GM23248 (cell line): ENCODE measurements around the gene SLC39A2. TPM values are rescaled to one million over a fixed set of nuclear protein-coding genes. Genes with fewer than 3 reads are reported as not detected.
"Not testable (repeated sequence)": the region's sequence is repeated elsewhere in the genome, so short reads cannot be mapped to it uniquely, and the experiment has no call there.

Experiments used
- DNase-seq: peaks from one replicate; pipeline ENCODE4 v3.0.0-alpha.2; 2015
- H2AFZ ChIP-seq: fragments of 200-600 bp; sonication (generic); 2 replicates; pipeline ENCODE4 v1.6.1; 2016; ENCODE audit warnings: antibody characterized with exemption
- H3F3A ChIP-seq: fragments of 200-600 bp; sonication (generic); 2 replicates; pipeline ENCODE4 v1.6.1; 2016; ENCODE audit warnings: mild to moderate bottlenecking, antibody characterized with exemption, mixed run types; ENCODE audit not compliant: insufficient read depth
- H3K27ac ChIP-seq: fragments of 200-600 bp; sonication (generic); 2 replicates; pipeline ENCODE4 v1.5.1; 2016; ENCODE audit warnings: mild to moderate bottlenecking
- H3K27me3 ChIP-seq: fragments of 200-600 bp; sonication (generic); replicated peaks from 2 replicates; pipeline ENCODE4 v1.6.1; 2016; ENCODE audit warnings: mild to moderate bottlenecking; ENCODE audit not compliant: insufficient read depth
- H3K36me3 ChIP-seq: fragments of 200-600 bp; sonication (generic); 2 replicates; pipeline ENCODE4 v1.6.1; 2016; ENCODE audit warnings: low read depth, mild to moderate bottlenecking
- H3K4me1 ChIP-seq: fragments of 200-600 bp; sonication (generic); 2 replicates; pipeline ENCODE4 v1.6.1; 2016; ENCODE audit warnings: mild to moderate bottlenecking; ENCODE audit not compliant: insufficient read depth
- H3K4me2 ChIP-seq: fragments of 200-600 bp; sonication (generic); one replicate; pipeline ENCODE4 v1.6.1; 2016; ENCODE audit warnings: mild to moderate bottlenecking; ENCODE audit not compliant: unreplicated experiment
- H3K4me3 ChIP-seq: fragments of 200-600 bp; sonication (generic); 2 replicates; pipeline ENCODE4 v1.5.1; 2016; ENCODE audit warnings: mild to moderate bottlenecking
- H3K79me2 ChIP-seq: fragments of 200-600 bp; sonication (generic); 2 replicates; pipeline ENCODE4 v1.6.1; 2016; ENCODE audit warnings: mild to moderate bottlenecking; ENCODE audit not compliant: insufficient read depth
- H3K9ac ChIP-seq: fragments of 200-600 bp; sonication (generic); 2 replicates; pipeline ENCODE4 v1.6.1; 2016; ENCODE audit warnings: mild to moderate bottlenecking
- H3K9me2 ChIP-seq: fragments of 200-600 bp; sonication (generic); 2 replicates; pipeline ENCODE4 v1.6.1; 2016; ENCODE audit warnings: mixed run types, mild to moderate bottlenecking, moderate library complexity; ENCODE audit not compliant: insufficient read depth
- H3K9me3 ChIP-seq: fragments of 200-600 bp; sonication (generic); one replicate; pipeline ENCODE4 v1.6.1; 2017; ENCODE audit warnings: low read depth
- H4K20me1 ChIP-seq: fragments of 200-600 bp; sonication (generic); 2 replicates; pipeline ENCODE4 v1.6.0; 2016; ENCODE audit not compliant: insufficient read depth
- EZH2 ChIP-seq: fragments of 200-600 bp; sonication (generic); IDR thresholded peaks from 2 replicates; pipeline ENCODE4 v1.6.1; 2018; ENCODE audit warnings: antibody characterized with exemption, mild to moderate bottlenecking; ENCODE audit not compliant: insufficient read depth, poor library complexity, severe bottlenecking
- EZH2phosphoT487 ChIP-seq: fragments of 200-600 bp; sonication (generic); IDR thresholded peaks from 2 replicates; pipeline ENCODE4 v1.6.1; 2018; ENCODE audit warnings: antibody characterized with exemption, moderate library complexity, mild to moderate bottlenecking, low read depth; ENCODE audit not compliant: insufficient read depth
- WGBS, 2 experiments: methylation state at CpG; one replicate each; pipeline ENCODE4 v1.1.6; 2015 to 2017; ENCODE audit warnings: low lambda C conversion rate in 2 of 2, low coverage in 1 of 2; ENCODE audit errors: missing lambda C conversion rate in 2 of 2; 5-methylcytosine and 5-hydroxymethylcytosine counted together
- in situ Hi-C: fragments of 300-500 bp; cut with MboI; formaldehyde crosslinking; loops from 2 replicates; pipeline ENCODE4 v1.15.0; 2020
- polyA plus RNA-seq: library from polyadenylated mRNA; unstranded; fragments of >200 nt; fragmentation: Nextera tagmentation; extraction: Ambion mirVana; gene quantifications from 2 replicates; pipeline ENCODE4 v1.2.1, GENCODE V29; 2016
- total RNA-seq: library from RNA; depleted of rRNA; stranded (reverse); fragments of >200 nt; shearing (Covaris generic); gene quantifications from 2 replicates; pipeline ENCODE4 v1.2.3, GENCODE V29; 2014

The SLC39A2 gene
- total and polyA plus RNA-seq, 2 experiments from 2014 or later: 0.24 TPM; not detected in 1

GRCh38 chr14:20982646-20983369 lies 16.3 kb upstream of the SLC39A2 start:
- 76 to 81% methylated on average over 2 of the region's 2 CpGs for WGBS, 2 experiments
- no peaks in the 10 kb centered on the region for H3K79me2 ChIP-seq
- in situ Hi-C loops: no loop called here
- no peak overlapping the region for H2AFZ ChIP-seq
- no peaks in the 10 kb centered on the region for H3K9me2 ChIP-seq
- TF ChIP-seq EZH2 (no peak), EZH2phosphoT487 (no peak)
- no peak overlapping the region for H3K4me2 ChIP-seq
- H3F3A ChIP-seq: peaks cover 19% of the 10 kb centered on the region
- no peak overlapping the region for H3K9ac ChIP-seq
- DNase-seq: no peak
- H3K36me3 ChIP-seq: no peaks in the 10 kb centered on the region
- H3K9me3 ChIP-seq: no peaks in the 10 kb centered on the region
- no peak overlapping the region for H3K27ac ChIP-seq
- no peaks in the 10 kb centered on the region for H3K27me3 ChIP-seq
- peaks cover 16% of the 10 kb centered on the region for H3K4me1 ChIP-seq
- H3K4me3 ChIP-seq: no peak overlapping the region
- no peaks in the 10 kb centered on the region for H4K20me1 ChIP-seq

GRCh38 chr14:20985650-20986049 lies 13.4 kb upstream of the SLC39A2 start:
- H3K79me2 ChIP-seq, H3K27me3 ChIP-seq, H3K4me2 ChIP-seq, H3K9me2 ChIP-seq, in situ Hi-C loops, H3K9ac ChIP-seq, H3K4me3 ChIP-seq, H3K27ac ChIP-seq, DNase-seq, H3K36me3 ChIP-seq, H3K9me3 ChIP-seq, H2AFZ ChIP-seq, H4K20me1 ChIP-seq: not testable (repeated sequence)
- peaks cover 22% of the 10 kb centered on the region for H3K4me1 ChIP-seq
- 91 to 95% methylated on average over 4 of the region's 4 CpGs for WGBS, 2 experiments
- H3F3A ChIP-seq: peaks cover 26% of the 10 kb centered on the region

DNA sequence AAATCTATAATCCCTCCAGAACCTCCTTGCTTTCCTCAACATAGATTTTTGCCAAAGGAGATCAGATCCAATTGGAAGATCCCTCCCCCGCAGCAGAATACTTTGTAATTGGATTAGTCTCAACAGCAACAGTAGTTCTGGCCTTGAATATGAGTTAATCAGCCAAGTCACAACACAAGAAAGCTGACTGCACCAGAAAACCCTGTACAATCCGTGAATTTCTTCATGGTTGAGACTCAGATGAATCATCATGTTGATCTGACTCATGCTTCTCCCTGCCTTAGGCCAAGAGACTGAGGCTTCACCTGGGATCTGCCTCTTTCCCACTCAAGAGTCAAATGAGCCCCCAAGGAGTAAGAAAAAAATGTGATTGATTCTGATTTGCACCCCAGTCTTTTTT lies 12.3 kb upstream of the SLC39A2 start:
- H3K9ac ChIP-seq: peak overlapping the region; percentile 17; the same call in 1 of the 2 replicates
- H4K20me1 ChIP-seq: no peaks in the 10 kb centered on the region
- peak overlapping the region; percentile 55 for H3K27ac ChIP-seq
- in situ Hi-C loops: no loop called here
- H3K4me1 ChIP-seq: peaks cover 33% of the 10 kb centered on the region
- H3K9me3 ChIP-seq: no peaks in the 10 kb centered on the region
- H3F3A ChIP-seq: peaks cover 26% of the 10 kb centered on the region
- 0% methylated on average over 2 of the region's 2 CpGs for WGBS, 2 experiments
- no peaks in the 10 kb centered on the region for H3K9me2 ChIP-seq
- DNase-seq: peak; percentile 96
- peaks cover under 1% of the 10 kb centered on the region; the same call in 1 of the 2 replicates for H3K36me3 ChIP-seq
- TF ChIP-seq EZH2 (no peak), EZH2phosphoT487 (no peak)
- peak overlapping the region; percentile 29 for H3K4me2 ChIP-seq
- H2AFZ ChIP-seq: peak overlapping the region; percentile 17
- H3K79me2 ChIP-seq: peaks cover 15% of the 10 kb centered on the region
- no peaks in the 10 kb centered on the region for H3K27me3 ChIP-seq
- 0 out of 2 replicates have a peak overlapping the region, but pooled peaks have one; percentile 30 for H3K4me3 ChIP-seq

DNA sequence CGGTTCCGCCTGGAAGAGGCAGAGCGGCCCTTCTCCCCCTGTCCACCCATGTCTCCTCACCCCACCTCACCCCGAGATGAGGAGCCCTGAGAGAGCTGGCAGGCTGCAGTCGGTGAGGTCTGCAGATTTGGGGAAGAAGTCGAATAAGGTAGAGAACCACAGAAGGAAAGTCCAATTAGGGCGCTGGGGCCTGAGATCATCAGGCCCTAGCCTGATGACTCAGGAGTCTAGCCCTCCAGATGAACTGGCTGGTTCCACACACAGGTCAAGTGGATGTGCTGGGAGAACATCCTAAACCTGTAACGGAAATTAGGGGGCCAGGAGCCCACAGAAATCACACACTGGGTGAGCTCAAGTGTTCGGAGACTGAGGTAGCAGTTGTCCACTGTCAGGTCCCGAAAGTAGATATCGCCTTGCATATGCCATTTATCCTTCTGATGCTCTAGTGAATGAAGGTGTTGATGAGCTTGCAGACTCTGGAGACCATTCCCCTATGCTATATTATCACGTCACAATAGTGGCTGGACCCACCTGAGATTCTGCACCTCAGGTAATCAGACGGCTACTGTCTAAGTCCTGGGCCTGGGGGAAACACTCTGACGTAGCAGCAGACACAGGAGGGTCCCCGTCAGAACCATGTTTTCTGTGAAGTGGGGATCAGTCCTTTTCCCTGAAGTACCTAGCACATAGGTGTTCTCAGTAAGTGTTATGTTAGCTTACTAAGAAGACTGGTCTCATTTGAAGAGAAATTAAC lies 10.2 kb upstream of the SLC39A2 start:
- Histone ChIP-seq H3K27ac (peak overlapping the region; percentile 68), H3K4me2 (peak overlapping the region; percentile 75), H3F3A (peaks cover 26% of the 10 kb centered on the region), H2AFZ (peak overlapping the region; percentile 60), H3K9me3 (no peaks in the 10 kb centered on the region), H3K4me1 (peaks cover 33% of the 10 kb centered on the region), H3K9ac (peak overlapping the region; percentile 65), H3K36me3 (peaks cover 15% of the 10 kb centered on the region; the same call in 1 of the 2 replicates), H3K4me3 (peak overlapping the region; percentile 49), H4K20me1 (no peaks in the 10 kb centered on the region), H3K27me3 (no peaks in the 10 kb centered on the region), H3K79me2 (peaks cover 28% of the 10 kb centered on the region), H3K9me2 (no peaks in the 10 kb centered on the region)
- no peak for TF ChIP-seq EZH2
- no peak for TF ChIP-seq EZH2phosphoT487
- in situ Hi-C loops: no loop called here
- 76 to 79% methylated on average over 14 to 15 of the region's 15 CpGs for WGBS, 2 experiments
- DNase-seq: peak; percentile 24
